Measurements from ENCODE around the gene TOMM22. TPM values are rescaled to one million over a fixed set of nuclear protein-coding genes. Genes with fewer than 3 reads are reported as not detected.

TOMM22 gene
- total RNA-seq, 1 experiment from 2014 or later, result 146 TPM

- no peak overlapping the region for H3K27ac Mint-ChIP-seq
- no peak for ATAC-seq
- ChIA-PET CTCF (interaction anchor here (1.0 to 1.8 kb wide), 17 partner anchors 9 to 322 kb away, joined by 3 to 43 read pairs (median 8); partner anchors contain the start of genes GTPBP1, NPTXR, SUN2 and TOMM22), POLR2A (no interaction called here)
- H3K27me3 Mint-ChIP-seq (ENCODE audit: low read depth), result no peaks in the 10 kb centered on the region
- H3K4me3 Mint-ChIP-seq, result no peak overlapping the region
- no peak for DNase-seq (ENCODE audit: low spot score)
- no peaks in the 10 kb centered on the region for H3K4me1 Mint-ChIP-seq
- H3K9me3 Mint-ChIP-seq, result no peaks in the 10 kb centered on the region
- peaks cover 76% of the 10 kb centered on the region for H3K36me3 Mint-ChIP-seq
- TF ChIP-seq TEAD4 (CRISPR knock-in tag; IDR thresholded peaks at IDR 0.05) (no peak), CREM (CRISPR knock-in tag; IDR thresholded peaks at IDR 0.05) (no peak), STAT6 (CRISPR knock-in tag; conservative IDR thresholded peaks at IDR 0.05; ENCODE audit: low read depth) (no peak), ERG (CRISPR knock-in tag; IDR thresholded peaks at IDR 0.05) (no peak), USF1 (CRISPR knock-in tag; IDR thresholded peaks at IDR 0.05) (no peak), ATF1 (CRISPR knock-in tag; IDR thresholded peaks at IDR 0.05) (no peak), KAT7 (CRISPR knock-in tag; IDR thresholded peaks at IDR 0.05; ENCODE audit: borderline replicate concordance) (no peak), ELF4 (CRISPR knock-in tag; IDR thresholded peaks at IDR 0.05; ENCODE audit: low read depth) (no peak), RORB (CRISPR knock-in tag; IDR thresholded peaks at IDR 0.05) (no peak), IRF2 (CRISPR knock-in tag; IDR thresholded peaks at IDR 0.05; ENCODE audit: borderline replicate concordance, low read depth) (no peak), AFF4 (CRISPR knock-in tag; IDR thresholded peaks at IDR 0.05; ENCODE audit: borderline replicate concordance) (no peak), ZNF396 (CRISPR knock-in tag; IDR thresholded peaks at IDR 0.05; ENCODE audit: borderline replicate concordance) (no peak), SMAD3 (CRISPR knock-in tag; IDR thresholded peaks at IDR 0.05; ENCODE audit: borderline replicate concordance) (no peak), JAZF1 (CRISPR knock-in tag; IDR thresholded peaks at IDR 0.05) (no peak)
Measured at GRCh38 chr22:38724176-38724575, 42.4 kb downstream of the TOMM22 start.

GRCh38 chr22:38724926-38725571 lies 43.3 kb downstream of the TOMM22 start:
- H3K4me1 Mint-ChIP-seq, result no peaks in the 10 kb centered on the region
- DNase-seq (ENCODE audit: low spot score), result no peak
- POLR2A ChIA-PET, result no interaction called here
- no peaks in the 10 kb centered on the region for H3K27me3 Mint-ChIP-seq (ENCODE audit: low read depth)
- H3K27ac Mint-ChIP-seq, result no peak overlapping the region; the same call in 1 of the 2 replicates
- peak; percentile 96 for ATAC-seq
- TF ChIP-seq CTCF (IDR thresholded peaks at IDR 0.05) (peak; percentile 25; the same call in 1 of the 2 replicates), RORB (CRISPR knock-in tag; IDR thresholded peaks at IDR 0.05) (no peak)
- no peak overlapping the region for H3K4me3 Mint-ChIP-seq
- CTCF ChIA-PET, result interaction anchor here (0.6 to 1.8 kb wide), 24 partner anchors 9 to 321 kb away, joined by 3 to 43 read pairs (median 6); partner anchors contain the start of genes GTPBP1, NPTXR, SUN2 and TOMM22
- no peaks in the 10 kb centered on the region for H3K9me3 Mint-ChIP-seq
- H3K36me3 Mint-ChIP-seq, result peaks cover 83% of the 10 kb centered on the region

Measured in WTC11 (cell line).